Stimulated activated CD8-positive, alpha-beta memory T cell treated with anti-CD3 and anti-CD28 coated beads, Interleukin-15, amount 100 ng/mL, for 1 hour (primary cell): Measurements from ENCODE around the gene ABCA8.

Source experiments
- DNase-seq: peaks from one replicate; pipeline ENCODE4 v3.0.0-alpha.2; 2020; ENCODE audit warnings: low read depth

The ABCA8 gene

GRCh38 chr17:68822719-68823289 is 132.4 kb downstream of the ABCA8 start:
- DNase-seq: no peak

GRCh38 chr17:68821860-68822696 is 133.1 kb downstream of the ABCA8 start:
- no peak for DNase-seq

GRCh38 chr17:68820825-68821481 is 134.2 kb downstream of the ABCA8 start:
- no peak for DNase-seq

GRCh38 chr17:68820476-68820824 is 134.7 kb downstream of the ABCA8 start:
- DNase-seq: no peak

- DNase-seq: no peak
Observed at GRCh38 chr17:68819465-68819864, 135.7 kb downstream of the ABCA8 start.
